Neuronal stem cell (in vitro differentiated cells): ENCODE data around the gene LRP1.

ENCODE experiments used
- DNase-seq: peaks from one replicate; pipeline ENCODE4 v3.0.0-alpha.2; 2013; ENCODE audit warnings: low spot score
- H2AFZ ChIP-seq: one replicate; pipeline ENCODE4 v1.6.1; 2013; ENCODE audit warnings: mild to moderate bottlenecking, low read length, inconsistent platforms
- H2AK5ac ChIP-seq: 2 replicates; pipeline ENCODE4 v1.6.1; 2013; ENCODE audit warnings: low read depth, mild to moderate bottlenecking, inconsistent platforms, low read length, moderate library complexity, mixed read lengths
- H2BK120ac ChIP-seq: 2 replicates; pipeline ENCODE4 v1.6.1; 2013; ENCODE audit warnings: low read depth, mild to moderate bottlenecking, inconsistent platforms, low read length, moderate library complexity, mixed read lengths
- H2BK12ac ChIP-seq: one replicate; pipeline ENCODE4 v1.6.1; 2013; ENCODE audit warnings: low read length, inconsistent platforms
- H2BK15ac ChIP-seq: 2 replicates; pipeline ENCODE4 v1.6.1; 2013; ENCODE audit warnings: mild to moderate bottlenecking, low read length, inconsistent platforms, mixed read lengths
- H2BK5ac ChIP-seq: one replicate; pipeline ENCODE4 v1.6.1; 2013; ENCODE audit warnings: inconsistent platforms, mild to moderate bottlenecking, low read length, moderate library complexity
- H3K14ac ChIP-seq: one replicate; pipeline ENCODE4 v1.6.1; 2013; ENCODE audit warnings: low read length, inconsistent platforms
- H3K18ac ChIP-seq: 2 replicates; pipeline ENCODE4 v1.6.1; 2013; ENCODE audit warnings: low read length, inconsistent platforms
- H3K23ac ChIP-seq: 2 replicates; pipeline ENCODE4 v1.6.1; 2013; ENCODE audit warnings: low read depth, mild to moderate bottlenecking, mixed read lengths, low read length, inconsistent platforms; ENCODE audit not compliant: poor library complexity
- H3K27ac ChIP-seq: replicated peaks from 3 replicates; pipeline ENCODE4 v1.5.1; 2013; ENCODE audit warnings: low read length, inconsistent platforms
- H3K27me3 ChIP-seq, 3 experiments: 2 replicates each; pipeline ENCODE4 v1.6.1; 2013; ENCODE audit warnings: low read length in 3 of 3, mild to moderate bottlenecking in 2 of 3, inconsistent platforms in 1 of 3, low read depth in 1 of 3, mixed read lengths in 1 of 3, moderate library complexity in 1 of 3; ENCODE audit not compliant: control insufficient read depth in 3 of 3, insufficient read depth in 3 of 3
- H3K36me3 ChIP-seq, 2 donors: replicated peaks in 1 of 2; 2 replicates each; pipeline ENCODE4 v1.6.1; 2013; ENCODE audit warnings: low read length in 2 of 2; ENCODE audit not compliant: control insufficient read depth in 2 of 2, insufficient read depth in 2 of 2
- H3K4ac ChIP-seq: 2 replicates; pipeline ENCODE4 v1.6.1; 2013; ENCODE audit warnings: inconsistent platforms, mild to moderate bottlenecking, low read length, moderate library complexity
- H3K4me1 ChIP-seq, 2 donors: 1 replicate in 1 of 2; 2 replicates in 1 of 2; pipeline ENCODE4 v1.6.1; 2013; ENCODE audit warnings: low read length in 2 of 2, low read depth in 1 of 2; ENCODE audit not compliant: control insufficient read depth in 2 of 2, insufficient read depth in 1 of 2
- H3K4me2 ChIP-seq: one replicate; pipeline ENCODE4 v1.6.1; 2013; ENCODE audit warnings: mild to moderate bottlenecking, low read length, inconsistent platforms; ENCODE audit not compliant: insufficient read depth, poor library complexity, severe bottlenecking
- H3K4me3 ChIP-seq, 2 donors: 2 replicates each; pipeline ENCODE4 v1.5.1; 2013; ENCODE audit warnings: low read length in 2 of 2, mild to moderate bottlenecking in 2 of 2, inconsistent platforms in 1 of 2, moderate library complexity in 1 of 2
- H3K79me1 ChIP-seq: one replicate; pipeline ENCODE4 v1.6.1; 2013; ENCODE audit warnings: low read depth, mild to moderate bottlenecking, inconsistent platforms, low read length, moderate library complexity
- H3K9ac ChIP-seq: one replicate; pipeline ENCODE4 v1.6.1; 2013; ENCODE audit warnings: mild to moderate bottlenecking, low read depth, low read length, inconsistent platforms; ENCODE audit not compliant: poor library complexity
- H3K9me3 ChIP-seq, 2 donors: replicated peaks in 1 of 2; 2 replicates each; pipeline versions ENCODE3 to v1.6.1; 2013; ENCODE audit warnings: low read length in 2 of 2, mild to moderate bottlenecking in 2 of 2, inconsistent platforms in 1 of 2, low read depth in 1 of 2, mixed read lengths in 1 of 2, moderate library complexity in 1 of 2; ENCODE audit not compliant: control insufficient read depth in 2 of 2, insufficient read depth in 1 of 2
- H4K8ac ChIP-seq: one replicate; pipeline ENCODE4 v1.6.1; 2013; ENCODE audit warnings: low read depth, mild to moderate bottlenecking, inconsistent platforms, low read length, moderate library complexity
- H4K91ac ChIP-seq: one replicate; pipeline ENCODE4 v1.6.1; 2013; ENCODE audit warnings: low read length, low read depth, mild to moderate bottlenecking, inconsistent platforms; ENCODE audit not compliant: poor library complexity
- WGBS, 2 donors: extraction: QIAGEN DNeasy Blood & Tissue Kit; methylation state at CpG; one replicate each; pipeline ENCODE4 v1.1.7; 2013; ENCODE audit warnings: missing lambda C conversion rate in 2 of 2, mixed read lengths in 1 of 2; ENCODE audit not compliant: insufficient read length in 2 of 2, insufficient replicate concordance in 1 of 2; ENCODE audit errors: extremely low coverage in 2 of 2; 5-methylcytosine and 5-hydroxymethylcytosine counted together

Gene LRP1

GRCh38 chr12:57103856-57104255 is 24.4 kb upstream of the LRP1 start:
- Histone ChIP-seq H2BK120ac (no peak overlapping the region), H3K14ac (no peak overlapping the region), H3K9ac (no peak overlapping the region), H3K18ac (no peak overlapping the region), H3K27me3 (no peaks in the 10 kb centered on the region), H3K4me1 (peaks cover 6 to 8% of the 10 kb centered on the region in 2 donors), H3K23ac (no peak overlapping the region), H3K4me3 (no peak overlapping the region), H3K9me3 (no peaks in the 10 kb centered on the region), H3K4ac (no peak overlapping the region), H2BK5ac (no peak overlapping the region), H3K36me3 (peaks cover 0 to 76% of the 10 kb centered on the region in 2 donors), H4K91ac (no peak overlapping the region), H4K8ac (no peak overlapping the region), H3K27ac (no peak overlapping the region), H3K79me1 (no peaks in the 10 kb centered on the region), H3K4me2 (no peak overlapping the region), H2BK12ac (no peak overlapping the region), H2AK5ac (no peak overlapping the region), H2BK15ac (no peak overlapping the region), H2AFZ (no peak overlapping the region)
- WGBS, 2 donors: no CpG with 5 or more reads among the region's 7 CpGs
- DNase-seq: no peak

- Histone ChIP-seq H2BK12ac (peak overlapping the region; percentile 24), H3K23ac (no peak overlapping the region), H4K8ac (no peak overlapping the region), H2AK5ac (no peak overlapping the region), H3K4me1 (peaks cover 6 to 8% of the 10 kb centered on the region in 2 donors), H3K9me3 (no peaks in the 10 kb centered on the region), H3K14ac (no peak overlapping the region), H3K27me3 (no peaks in the 10 kb centered on the region), H2AFZ (no peak overlapping the region), H2BK5ac (no peak overlapping the region), H3K36me3 (peaks cover 0 to 71% of the 10 kb centered on the region in 2 donors), H3K27ac (no peak overlapping the region), H3K4me2 (no peak overlapping the region), H3K18ac (peak overlapping the region; percentile 40), H3K4me3 (no peak overlapping the region), H3K9ac (no peak overlapping the region), H2BK120ac (no peak overlapping the region), H3K79me1 (no peaks in the 10 kb centered on the region), H3K4ac (no peak overlapping the region), H2BK15ac (no peak overlapping the region), H4K91ac (peak overlapping the region; percentile 22)
- DNase-seq: no peak
- WGBS, 2 donors: no CpG with 5 or more reads among the region's 12 CpGs
Observed at GRCh38 chr12:57104292-57104910, 23.9 kb upstream of the LRP1 start.

- no peak overlapping the region for H2BK12ac ChIP-seq
- H2BK15ac ChIP-seq: no peak overlapping the region
- H3K4me2 ChIP-seq: no peak overlapping the region
- H3K18ac ChIP-seq: no peak overlapping the region
- no peaks in the 10 kb centered on the region for H3K27me3 ChIP-seq
- H2BK120ac ChIP-seq: no peak overlapping the region
- H3K27ac ChIP-seq: no peak overlapping the region
- peak overlapping the region; percentile 8 for H2AK5ac ChIP-seq
- peak overlapping the region; percentile 51 for H3K9ac ChIP-seq
- no peak overlapping the region for H4K8ac ChIP-seq
- no peak for DNase-seq
- peak overlapping the region; percentile 59 for H3K23ac ChIP-seq
- H2BK5ac ChIP-seq: no peak overlapping the region
- no peak overlapping the region for H4K91ac ChIP-seq
- H3K79me1 ChIP-seq: no peaks in the 10 kb centered on the region
- no peak overlapping the region for H3K14ac ChIP-seq
- no CpG with 5 or more reads among the region's 14 CpGs for WGBS, 2 donors
- H3K4me1 ChIP-seq: peaks cover 10% of the 10 kb centered on the region in 2 donors
- H3K9me3 ChIP-seq: no peaks in the 10 kb centered on the region
- H3K4ac ChIP-seq: no peak overlapping the region
- no peak overlapping the region for H3K4me3 ChIP-seq
- peaks cover 0 to 64% of the 10 kb centered on the region in 2 donors for H3K36me3 ChIP-seq
- H2AFZ ChIP-seq: no peak overlapping the region
Observed at GRCh38 chr12:57105011-57105753, 23.1 kb upstream of the LRP1 start.

GRCh38 chr12:57106021-57106708 is 22.1 kb upstream of the LRP1 start:
- peak overlapping the region; percentile 34 for H2BK15ac ChIP-seq
- no peak overlapping the region for H3K4me3 ChIP-seq
- no peak overlapping the region for H2BK12ac ChIP-seq
- no peak overlapping the region for H3K4ac ChIP-seq
- H3K79me1 ChIP-seq: no peaks in the 10 kb centered on the region
- no CpG with 5 or more reads among the region's 9 CpGs for WGBS, 2 donors
- H3K36me3 ChIP-seq: peaks cover 0 to 62% of the 10 kb centered on the region in 2 donors
- H3K14ac ChIP-seq: peak overlapping the region; percentile 72
- H2BK120ac ChIP-seq: no peak overlapping the region
- peaks cover 13 to 17% of the 10 kb centered on the region in 2 donors for H3K4me1 ChIP-seq
- no peak overlapping the region for H2BK5ac ChIP-seq
- H3K9me3 ChIP-seq: no peaks in the 10 kb centered on the region
- H4K91ac ChIP-seq: peak overlapping the region; percentile 47
- H3K18ac ChIP-seq: peak overlapping the region; percentile 22
- no peak for DNase-seq
- no peak overlapping the region for H4K8ac ChIP-seq
- H2AFZ ChIP-seq: no peak overlapping the region
- no peaks in the 10 kb centered on the region for H3K27me3 ChIP-seq
- peak overlapping the region; percentile 65 for H3K23ac ChIP-seq
- no peak overlapping the region for H3K4me2 ChIP-seq
- no peak overlapping the region for H2AK5ac ChIP-seq
- H3K27ac ChIP-seq: no peak overlapping the region
- H3K9ac ChIP-seq: no peak overlapping the region
